ENCODE measurements around the gene FRK. TPM values are rescaled to one million over a fixed set of nuclear protein-coding genes. Genes with fewer than 3 reads are reported as not detected.
"Not testable (repeated sequence)": the region's sequence is repeated elsewhere in the genome, so short reads cannot be mapped to it uniquely, and the experiment has no call there.

The FRK gene
- total RNA-seq: under 1 TPM; 0.02 to 0.05 TPM

DNA sequence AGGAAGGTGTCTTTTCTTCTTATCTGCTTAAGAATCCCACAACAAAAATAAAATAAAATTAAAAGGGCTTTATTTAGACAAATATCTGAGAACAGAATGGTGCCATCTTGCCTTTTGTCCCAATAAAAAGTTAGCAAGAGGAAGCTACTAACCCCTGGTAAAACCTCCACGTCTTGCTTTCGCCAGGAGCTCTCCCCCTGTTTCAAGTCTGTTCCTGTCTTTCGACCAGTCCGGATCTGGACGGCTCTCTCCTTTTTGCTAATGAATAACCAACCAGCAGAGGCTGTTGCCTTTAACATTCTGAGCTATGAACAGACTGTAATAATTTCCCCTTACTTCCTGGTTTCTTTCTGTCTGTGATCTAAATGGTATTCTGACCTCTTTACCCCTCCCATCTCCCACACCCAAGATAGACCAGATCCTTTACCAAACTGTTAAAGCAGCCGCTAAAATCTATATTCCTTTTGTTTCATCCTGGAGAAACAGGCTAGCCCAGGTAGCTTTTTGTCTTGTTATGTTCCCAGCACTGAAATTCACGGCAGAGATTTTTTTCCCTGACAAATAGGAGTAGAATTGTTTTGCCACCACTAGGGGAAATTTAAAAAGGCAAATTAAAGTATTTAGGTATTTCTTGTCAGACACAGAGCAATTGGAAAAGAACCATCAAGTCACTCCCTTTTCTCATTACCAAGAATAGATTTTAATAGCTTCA lies at the start of gene FRK:
Gene FRK (minus strand): TSS at position 320 of the 712 bp plus-strand sequence. CDS start 580 bp downstream, outside the sequence.
- no peaks in the 10 kb centered on the region for H3K4me1 Mint-ChIP-seq (ENCODE audit: low read depth)

DNA sequence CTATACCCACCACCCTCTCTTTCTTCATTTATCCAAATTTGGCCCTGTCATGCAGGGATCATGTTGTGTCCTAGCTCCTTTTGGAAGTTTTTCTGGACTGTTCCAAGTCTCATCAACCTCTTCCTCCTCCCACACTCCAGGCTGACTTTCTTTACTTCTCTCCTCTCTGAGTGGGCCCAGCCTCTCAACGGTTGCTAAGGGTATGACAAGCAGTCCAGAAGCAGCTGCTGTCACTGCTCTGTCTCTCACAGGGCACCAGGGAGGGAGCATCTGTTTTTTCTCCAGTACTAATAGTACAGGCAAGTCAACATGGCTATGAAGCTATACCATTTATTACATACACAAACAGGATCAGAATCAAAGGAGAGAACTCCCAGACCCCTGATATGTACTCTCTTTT lies 48.1 kb upstream of the FRK start:
- no peaks in the 10 kb centered on the region for H3K27me3 Mint-ChIP-seq (ENCODE audit: low read depth)
- peaks cover 42% of the 10 kb centered on the region for H3K4me1 Mint-ChIP-seq (ENCODE audit: low read depth)
- no peak overlapping the region for H3K4me3 Mint-ChIP-seq
- no peaks in the 10 kb centered on the region for H3K9me3 Mint-ChIP-seq
- peaks cover 8 to 14% of the 10 kb centered on the region in 2 donors for H3K36me3 Mint-ChIP-seq (ENCODE audit: insufficient read depth in 2 of 2)
- no peak for ATAC-seq (replicated peaks in 1 of 2)
- DNase-seq: no peak
- H3K27ac Mint-ChIP-seq: no peak overlapping the region

More for the DNA sequence above, at the start of gene FRK:
- Mint-ChIP-seq H3K27ac (peak within 1 kb of the TSS; percentile 69), H3K36me3 (ENCODE audit: insufficient read depth in 2 of 2) (no peaks in the 10 kb centered on the region), H3K27me3 (ENCODE audit: low read depth) (peaks cover 25% of the 10 kb centered on the region), H3K9me3 (no peaks in the 10 kb centered on the region), H3K4me3 (no peak within 1 kb of the TSS)
- ATAC-seq (replicated peaks in 1 of 2) (no peak), DNase-seq (no peak)

- Mint-ChIP-seq H3K36me3 (ENCODE audit: insufficient read depth in 2 of 2) (peaks cover 4 to 7% of the 10 kb centered on the region in 2 donors), H3K4me3 (no peak overlapping the region), H3K27me3 (ENCODE audit: low read depth) (no peaks in the 10 kb centered on the region), H3K9me3 (no peaks in the 10 kb centered on the region), H3K4me1 (ENCODE audit: low read depth) (peaks cover 68% of the 10 kb centered on the region), H3K27ac (peak overlapping the region; percentile 38)
- no peak for ATAC-seq (replicated peaks in 1 of 2)
- no peak for DNase-seq
Measured at GRCh38 chr6:116106146-116106545, 45.5 kb upstream of the FRK start.

- DNase-seq: no peak
- Mint-ChIP-seq H3K36me3 (ENCODE audit: insufficient read depth in 2 of 2) (peaks cover 3 to 4% of the 10 kb centered on the region in 2 donors), H3K27ac (no peak overlapping the region), H3K9me3 (no peaks in the 10 kb centered on the region), H3K27me3 (ENCODE audit: low read depth) (no peaks in the 10 kb centered on the region), H3K4me1 (ENCODE audit: low read depth) (peaks cover 70% of the 10 kb centered on the region), H3K4me3 (peak overlapping the region in 1 of 2 donors; percentile 15)
- no peak for ATAC-seq (replicated peaks in 1 of 2)
Measured at GRCh38 chr6:116105247-116105646, 44.6 kb upstream of the FRK start.

- Mint-ChIP-seq H3K4me1 (ENCODE audit: low read depth) (peaks cover 76% of the 10 kb centered on the region), H3K9me3 (no peaks in the 10 kb centered on the region), H3K27ac (no peak overlapping the region), H3K36me3 (ENCODE audit: insufficient read depth in 2 of 2) (peaks cover under 1 to 2% of the 10 kb centered on the region in 2 donors), H3K27me3 (ENCODE audit: low read depth) (peaks cover 1% of the 10 kb centered on the region), H3K4me3 (peak overlapping the region in 1 of 2 donors; percentile 2)
- no peak for ATAC-seq (replicated peaks in 1 of 2)
- no peak for DNase-seq
Measured at GRCh38 chr6:116104636-116105035, 43.9 kb upstream of the FRK start.

DNA sequence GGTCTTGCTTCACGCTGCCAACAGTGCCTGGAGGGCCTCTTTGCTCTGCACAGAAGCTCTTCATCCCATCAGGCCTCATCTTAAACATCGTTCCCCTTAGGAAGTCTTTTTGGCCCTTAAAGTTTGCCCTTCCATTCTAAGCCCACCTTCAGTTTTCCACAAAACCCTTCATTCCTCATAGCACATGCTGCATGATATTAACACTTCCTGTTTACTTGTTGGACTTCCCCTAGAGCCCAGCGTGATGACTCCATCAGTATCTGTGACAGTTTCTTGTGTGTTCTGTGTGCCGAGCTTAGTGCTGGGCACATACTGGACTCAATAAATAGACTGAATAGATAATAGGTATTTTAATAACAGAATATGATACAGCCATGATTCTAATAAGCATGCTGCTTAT lies 42.2 kb upstream of the FRK start:
- peak overlapping the region; percentile 69 to 94 for H3K4me3 Mint-ChIP-seq
- H3K27ac Mint-ChIP-seq: no peak overlapping the region
- no peaks in the 10 kb centered on the region for H3K36me3 Mint-ChIP-seq (ENCODE audit: insufficient read depth in 2 of 2)
- H3K4me1 Mint-ChIP-seq (ENCODE audit: low read depth): peaks cover 73% of the 10 kb centered on the region
- ATAC-seq (replicated peaks in 1 of 2): no peak
- H3K9me3 Mint-ChIP-seq: no peaks in the 10 kb centered on the region
- peaks cover 5% of the 10 kb centered on the region for H3K27me3 Mint-ChIP-seq (ENCODE audit: low read depth)
- DNase-seq: no peak

DNA sequence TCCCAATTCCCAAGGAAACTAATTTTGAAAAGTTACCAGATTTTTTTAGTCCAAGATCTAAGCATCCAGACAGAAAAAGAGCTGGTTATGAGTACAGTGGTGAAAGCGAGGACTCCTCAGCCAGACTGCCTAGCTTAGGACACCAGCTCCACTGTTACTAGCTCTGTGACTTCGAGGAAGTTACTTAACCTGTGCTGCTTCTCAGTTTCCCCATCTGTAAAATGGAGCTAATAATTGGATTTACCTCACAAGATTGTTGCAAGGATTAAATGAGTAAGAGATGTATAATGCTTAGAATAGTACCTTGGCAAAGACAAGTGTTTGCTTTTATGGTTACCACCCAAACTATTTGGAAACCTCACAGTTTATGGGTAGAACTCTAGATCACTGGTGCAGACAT lies 41.1 kb upstream of the FRK start:
- H3K27me3 Mint-ChIP-seq (ENCODE audit: low read depth): peaks cover 5% of the 10 kb centered on the region
- peaks cover 69% of the 10 kb centered on the region for H3K4me1 Mint-ChIP-seq (ENCODE audit: low read depth)
- DNase-seq: no peak
- peak overlapping the region; percentile 33 for H3K27ac Mint-ChIP-seq
- peak overlapping the region; percentile 69 to 94 for H3K4me3 Mint-ChIP-seq
- ATAC-seq (replicated peaks in 1 of 2): no peak
- peaks cover 0 to under 1% of the 10 kb centered on the region in 2 donors for H3K36me3 Mint-ChIP-seq (ENCODE audit: insufficient read depth in 2 of 2)
- peaks cover 0 to under 1% of the 10 kb centered on the region in 2 donors for H3K9me3 Mint-ChIP-seq

DNA sequence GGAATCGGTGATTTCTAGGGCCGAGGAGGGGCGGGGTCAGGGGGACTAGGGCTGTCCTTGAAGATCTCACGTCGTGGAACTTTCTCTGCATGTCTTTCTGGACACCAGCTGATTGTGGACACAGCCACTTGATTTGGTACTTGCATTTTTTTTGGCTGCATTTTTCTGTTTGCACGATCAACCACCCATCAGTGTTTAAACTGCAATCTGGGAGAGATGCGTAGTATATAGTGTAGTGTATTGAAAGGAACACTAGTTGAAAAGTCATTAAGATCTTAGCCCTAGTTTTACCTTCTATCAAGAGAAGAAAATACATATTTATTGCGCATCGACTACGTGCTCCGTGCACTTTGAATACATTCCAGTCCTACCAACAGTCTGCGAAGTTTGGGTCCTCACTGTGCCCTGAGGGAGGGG lies 40.6 kb upstream of the FRK start:
- H3K9me3 Mint-ChIP-seq: peaks cover 0 to 4% of the 10 kb centered on the region in 2 donors
- H3K27ac Mint-ChIP-seq: peak overlapping the region; percentile 33
- ATAC-seq (replicated peaks in 1 of 2) (peak in 1 of 2 donors; percentile 0), DNase-seq (no peak)
- peaks cover 64% of the 10 kb centered on the region for H3K4me1 Mint-ChIP-seq (ENCODE audit: low read depth)
- H3K4me3 Mint-ChIP-seq: peak overlapping the region; percentile 69 to 94
- H3K27me3 Mint-ChIP-seq (ENCODE audit: low read depth): peaks cover 5% of the 10 kb centered on the region
- H3K36me3 Mint-ChIP-seq (ENCODE audit: insufficient read depth in 2 of 2): peaks cover 0 to 2% of the 10 kb centered on the region in 2 donors

- H3K27me3 Mint-ChIP-seq (ENCODE audit: low read depth): peaks cover 5% of the 10 kb centered on the region
Measured at GRCh38 chr6:116100419-116101301, 40.0 kb upstream of the FRK start, which contains the start of gene NT5DC1. NT5DC1 (plus strand) TSS chr6:116100853; CDS start chr6:116100931, 78 bp downstream.

GRCh38 chr6:116099036-116099435 lies 38.3 kb upstream of the FRK start:
- Mint-ChIP-seq H3K4me3 (no peak overlapping the region), H3K36me3 (ENCODE audit: insufficient read depth in 2 of 2) (peaks cover 2% of the 10 kb centered on the region in 2 donors), H3K27ac (no peak overlapping the region), H3K27me3 (ENCODE audit: low read depth) (peaks cover 5% of the 10 kb centered on the region), H3K4me1 (ENCODE audit: low read depth) (peaks cover 42% of the 10 kb centered on the region), H3K9me3 (peaks cover 0 to 6% of the 10 kb centered on the region in 2 donors)
- ATAC-seq (replicated peaks in 1 of 2) (no peak), DNase-seq (no peak)

More at GRCh38 chr6:116100419-116101301, 40.0 kb upstream of the FRK start, which contains the start of gene NT5DC1:
- Mint-ChIP-seq H3K27ac (peak within 1 kb of the TSS; percentile 51), H3K9me3 (peaks cover 0 to 6% of the 10 kb centered on the region in 2 donors), H3K4me3 (peak within 1 kb of the TSS; percentile 69 to 94), H3K36me3 (ENCODE audit: insufficient read depth in 2 of 2) (peaks cover 0 to 2% of the 10 kb centered on the region in 2 donors), H3K4me1 (ENCODE audit: low read depth) (peaks cover 58% of the 10 kb centered on the region)
- DNase-seq (peak; percentile 89 to 91), ATAC-seq (replicated peaks in 1 of 2) (peak; percentile 93 to 94)

DNA sequence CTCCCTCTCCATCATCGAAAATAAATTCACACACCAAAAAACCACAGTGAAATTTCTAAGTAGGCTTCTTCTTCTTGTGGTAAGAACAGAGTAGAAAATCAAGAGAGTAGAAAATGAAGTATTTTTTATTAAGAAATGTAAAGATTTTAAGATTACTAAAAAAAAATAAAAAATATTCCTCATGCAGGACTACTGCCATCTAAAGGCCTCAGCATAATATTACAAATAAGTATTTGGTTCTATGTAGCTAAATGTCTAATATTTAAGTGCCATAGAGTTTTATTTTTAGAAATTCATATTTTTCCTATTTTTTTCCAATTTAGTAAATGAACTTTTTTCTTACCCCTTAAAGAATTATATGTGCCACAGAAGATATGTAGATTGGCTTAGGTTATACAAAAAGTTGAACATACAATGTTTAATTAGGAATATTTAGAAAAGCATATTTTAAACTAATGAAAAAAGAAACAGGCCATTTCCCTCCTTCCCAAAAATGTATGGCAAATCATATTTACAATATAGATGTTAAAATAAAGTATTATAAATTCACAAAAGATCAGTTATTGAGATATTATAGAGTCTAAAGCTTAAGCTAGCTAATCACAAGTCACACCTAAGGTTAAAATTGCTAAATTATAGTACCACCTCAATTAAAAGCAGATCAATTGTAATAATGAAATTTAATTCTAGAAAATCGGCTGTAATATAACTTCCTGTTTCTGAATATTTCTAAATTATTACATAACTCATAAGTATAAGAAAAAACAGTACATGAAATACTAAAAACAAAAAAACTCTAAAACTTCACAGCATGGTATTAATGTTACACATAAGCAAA lies 36.5 kb upstream of the FRK start:
- Mint-ChIP-seq H3K27me3 (ENCODE audit: low read depth) (peaks cover 19% of the 10 kb centered on the region), H3K4me1 (ENCODE audit: low read depth) (peaks cover 23% of the 10 kb centered on the region), H3K36me3 (ENCODE audit: insufficient read depth in 2 of 2) (peaks cover 2% of the 10 kb centered on the region in 2 donors), H3K4me3 (no peak overlapping the region), H3K9me3 (peaks cover 0 to 6% of the 10 kb centered on the region in 2 donors), H3K27ac (no peak overlapping the region)
- DNase-seq (no peak), ATAC-seq (replicated peaks in 1 of 2) (no peak)

DNA sequence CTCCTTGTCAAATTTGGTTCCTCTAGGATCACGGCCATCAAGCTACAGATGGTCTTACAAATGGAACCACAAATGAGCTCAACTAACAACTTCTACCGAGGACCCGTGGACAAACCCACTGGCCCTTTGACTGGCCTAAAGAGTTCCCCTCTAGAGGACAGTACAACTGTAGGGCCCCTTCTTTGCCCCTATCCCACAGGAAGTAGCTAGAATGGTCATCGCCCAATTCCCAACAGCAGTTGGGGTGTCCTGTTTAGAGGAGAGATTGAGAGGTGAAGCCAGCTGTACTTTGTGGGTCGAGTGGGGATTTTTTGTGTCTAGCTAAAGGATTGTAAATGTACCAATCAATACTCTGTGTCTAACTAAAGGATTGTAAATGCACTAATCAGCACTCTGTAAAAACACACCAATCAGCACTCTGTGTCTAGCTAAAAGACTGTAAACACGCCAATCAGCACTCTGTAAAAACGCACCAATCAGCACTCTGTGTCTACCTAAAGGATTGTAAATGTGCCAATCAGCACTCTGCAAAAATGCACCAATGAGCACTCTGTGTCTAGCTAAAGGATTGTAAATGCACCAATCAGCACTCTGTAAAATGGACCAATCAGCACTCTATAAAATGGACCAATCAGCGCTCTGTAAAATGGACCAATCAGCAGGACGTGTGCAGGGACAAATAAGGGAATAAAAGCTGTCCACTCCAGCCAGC lies 35.5 kb upstream of the FRK start:
- peaks cover 14% of the 10 kb centered on the region for H3K4me1 Mint-ChIP-seq (ENCODE audit: low read depth)
- not testable (repeated sequence) for H3K4me3 Mint-ChIP-seq; ATAC-seq (replicated peaks in 1 of 2); H3K27ac Mint-ChIP-seq; H3K36me3 Mint-ChIP-seq (ENCODE audit: insufficient read depth in 2 of 2); DNase-seq; H3K9me3 Mint-ChIP-seq
- H3K27me3 Mint-ChIP-seq (ENCODE audit: low read depth): peaks cover 21% of the 10 kb centered on the region

Measured in activated T-cell treated with anti-CD3 and anti-CD28 coated beads, Interleukin-2, amount 50 U/mL, for 72 hours (primary cell).